ENCODE measurements around the gene PLXNB3. TPM values are rescaled to one million over a fixed set of nuclear protein-coding genes. Genes with fewer than 3 reads are reported as not detected.

PLXNB3 gene
- total and polyA plus RNA-seq, 7 experiments from 2014 or later = 0.45 to 1.6 (median 0.68) TPM; not detected in 4

DNA sequence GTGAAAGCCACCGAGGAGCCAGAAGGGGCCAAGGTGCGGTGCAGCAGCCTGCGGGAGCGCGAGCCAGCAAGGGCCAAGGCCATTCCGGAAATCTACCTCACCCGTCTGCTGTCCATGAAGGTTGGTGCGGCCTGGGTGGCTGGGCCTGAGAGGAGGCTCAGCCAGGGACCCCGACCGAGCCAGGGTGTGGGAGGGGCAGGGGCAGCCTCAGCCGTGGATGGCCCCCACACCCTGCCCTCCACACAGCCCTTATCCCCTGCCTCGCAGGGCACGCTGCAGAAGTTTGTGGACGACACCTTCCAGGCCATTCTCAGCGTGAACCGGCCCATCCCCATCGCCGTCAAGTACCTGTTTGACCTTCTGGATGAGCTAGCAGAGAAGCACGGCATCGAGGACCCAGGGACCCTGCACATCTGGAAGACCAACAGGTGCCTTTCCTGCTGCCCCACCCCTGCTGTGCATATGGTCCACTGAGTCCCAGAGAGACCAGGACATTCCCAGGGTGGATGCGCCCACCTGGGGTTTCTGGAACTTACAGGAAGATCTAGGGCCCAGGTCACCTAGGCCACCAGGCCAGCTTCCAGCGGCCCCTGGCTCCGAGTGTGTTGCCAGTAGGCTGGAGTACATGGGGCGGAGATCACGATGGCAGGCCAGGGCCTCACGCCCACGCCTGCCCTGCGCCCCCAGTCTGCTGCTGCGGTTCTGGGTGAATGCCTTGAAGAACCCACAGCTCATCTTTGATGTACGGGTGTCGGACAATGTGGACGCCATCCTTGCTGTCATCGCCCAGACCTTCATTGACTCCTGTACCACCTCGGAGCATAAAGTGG is 13.4 kb downstream of the PLXNB3 start:
- POLR2A ChIA-PET = no interaction called here
- Histone ChIP-seq H3K4me1 (ENCODE audit: control insufficient read depth in 2 of 2, insufficient read depth in 2 of 2, low read length in 2 of 2) (no peaks in the 10 kb centered on the region), H3K9me3 (ENCODE audit: control insufficient read depth in 2 of 3, low read length in 3 of 3) (no peaks in the 10 kb centered on the region), H3K36me3 (ENCODE audit: control insufficient read depth in 2 of 3, insufficient read depth in 3 of 3, low read length in 3 of 3) (no peaks in the 10 kb centered on the region), H3K27ac (ENCODE audit: low read depth, low read length) (no peak overlapping the region), H3K4me3 (ENCODE audit: low read length) (no peak overlapping the region), H3K27me3 (ENCODE audit: control insufficient read depth in 2 of 2, insufficient read depth in 2 of 2, low read length in 2 of 2) (no peaks in the 10 kb centered on the region)
- Mint-ChIP-seq H3K36me3 (no peaks in the 10 kb centered on the region), H3K9me3 (no peaks in the 10 kb centered on the region), H3K27ac (no peak overlapping the region), H3K4me1 (peaks cover 0 to 7% (median 4%) of the 10 kb centered on the region in 7 donors), H3K4me3 (no peak overlapping the region), H3K27me3 (peaks cover 0 to 10% (median 7%) of the 10 kb centered on the region in 5 donors)
- CTCF ChIA-PET = interaction anchor here (1.0 kb wide), 1 partner anchor 766 kb away, joined by 3 read pairs; no protein-coding TSS in a partner anchor
- intact Hi-C loops (cut with micrococcal nuclease) = no loop called here
- ATAC-seq (no peak), DNase-seq (no peak)

DNA sequence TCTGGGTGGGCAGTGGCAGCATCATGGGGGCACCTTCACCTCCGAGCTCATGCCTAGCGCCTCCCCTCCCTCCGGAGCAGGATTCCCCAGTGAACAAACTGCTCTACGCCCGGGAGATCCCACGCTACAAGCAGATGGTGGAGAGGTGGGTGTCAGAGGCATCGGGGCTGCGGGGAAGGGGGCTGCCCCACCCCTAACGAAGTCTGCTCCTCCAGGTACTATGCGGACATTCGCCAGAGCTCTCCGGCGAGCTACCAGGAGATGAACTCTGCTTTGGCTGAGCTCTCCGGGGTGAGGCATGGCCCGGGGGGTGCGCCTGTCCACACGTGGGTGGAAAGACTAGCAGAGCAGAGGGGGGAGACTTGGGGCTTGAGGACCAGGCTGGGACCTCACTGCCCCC is 14.1 kb downstream of the PLXNB3 start:
- ChIA-PET POLR2A (interaction anchor here (0.6 kb wide), 1 partner anchor 123 kb away, joined by 3 read pairs; no protein-coding TSS in a partner anchor), CTCF (interaction anchor here (1.0 kb wide), 1 partner anchor 765 kb away, joined by 3 read pairs; no protein-coding TSS in a partner anchor)
- peaks cover 0 to 7% (median 4%) of the 10 kb centered on the region in 7 donors for H3K4me1 Mint-ChIP-seq
- H3K27me3 ChIP-seq (ENCODE audit: control insufficient read depth in 2 of 2, insufficient read depth in 2 of 2, low read length in 2 of 2) = no peaks in the 10 kb centered on the region
- no peaks in the 10 kb centered on the region for H3K9me3 ChIP-seq (ENCODE audit: control insufficient read depth in 2 of 3, low read length in 3 of 3)
- no peak overlapping the region for H3K4me3 Mint-ChIP-seq
- no peak overlapping the region for H3K4me3 ChIP-seq (ENCODE audit: low read length)
- no peaks in the 10 kb centered on the region for H3K36me3 Mint-ChIP-seq
- no peaks in the 10 kb centered on the region for H3K9me3 Mint-ChIP-seq
- no peak overlapping the region for H3K27ac ChIP-seq (ENCODE audit: low read depth, low read length)
- intact Hi-C loops (cut with micrococcal nuclease) = no loop called here
- no peaks in the 10 kb centered on the region for H3K4me1 ChIP-seq (ENCODE audit: control insufficient read depth in 2 of 2, insufficient read depth in 2 of 2, low read length in 2 of 2)
- ATAC-seq (no peak), DNase-seq (no peak)
- no peaks in the 10 kb centered on the region for H3K36me3 ChIP-seq (ENCODE audit: control insufficient read depth in 2 of 3, insufficient read depth in 3 of 3, low read length in 3 of 3)
- H3K27me3 Mint-ChIP-seq = peaks cover 0 to 10% (median 7%) of the 10 kb centered on the region in 5 donors
- H3K27ac Mint-ChIP-seq = no peak overlapping the region

DNA sequence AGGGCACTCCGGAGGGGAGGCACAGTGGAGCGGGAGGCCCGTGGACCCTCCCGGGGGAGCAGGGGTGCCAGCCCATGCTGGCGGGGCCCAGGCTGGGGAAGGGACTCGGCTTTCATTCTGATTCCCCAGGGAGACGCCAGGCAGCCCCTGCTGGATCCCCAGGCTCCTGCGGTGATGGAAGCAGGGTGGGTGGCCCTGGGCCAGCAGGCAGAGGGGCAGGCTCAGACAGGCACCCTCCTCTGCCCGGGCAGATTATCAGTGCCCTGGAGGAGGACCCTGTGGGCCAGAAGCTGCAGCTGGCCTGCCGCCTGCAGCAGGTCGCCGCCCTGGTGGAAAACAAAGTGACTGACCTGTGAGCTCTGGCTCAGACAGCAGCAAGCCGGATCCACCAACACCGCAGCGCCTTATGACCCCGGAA is 14.6 kb downstream of the PLXNB3 start:
- CTCF ChIA-PET = interaction anchor here (1.0 kb wide), 1 partner anchor 764 kb away, joined by 3 read pairs; no protein-coding TSS in a partner anchor
- H3K36me3 Mint-ChIP-seq = no peaks in the 10 kb centered on the region
- peaks cover 0 to 7% (median 4%) of the 10 kb centered on the region in 7 donors for H3K4me1 Mint-ChIP-seq

DNA sequence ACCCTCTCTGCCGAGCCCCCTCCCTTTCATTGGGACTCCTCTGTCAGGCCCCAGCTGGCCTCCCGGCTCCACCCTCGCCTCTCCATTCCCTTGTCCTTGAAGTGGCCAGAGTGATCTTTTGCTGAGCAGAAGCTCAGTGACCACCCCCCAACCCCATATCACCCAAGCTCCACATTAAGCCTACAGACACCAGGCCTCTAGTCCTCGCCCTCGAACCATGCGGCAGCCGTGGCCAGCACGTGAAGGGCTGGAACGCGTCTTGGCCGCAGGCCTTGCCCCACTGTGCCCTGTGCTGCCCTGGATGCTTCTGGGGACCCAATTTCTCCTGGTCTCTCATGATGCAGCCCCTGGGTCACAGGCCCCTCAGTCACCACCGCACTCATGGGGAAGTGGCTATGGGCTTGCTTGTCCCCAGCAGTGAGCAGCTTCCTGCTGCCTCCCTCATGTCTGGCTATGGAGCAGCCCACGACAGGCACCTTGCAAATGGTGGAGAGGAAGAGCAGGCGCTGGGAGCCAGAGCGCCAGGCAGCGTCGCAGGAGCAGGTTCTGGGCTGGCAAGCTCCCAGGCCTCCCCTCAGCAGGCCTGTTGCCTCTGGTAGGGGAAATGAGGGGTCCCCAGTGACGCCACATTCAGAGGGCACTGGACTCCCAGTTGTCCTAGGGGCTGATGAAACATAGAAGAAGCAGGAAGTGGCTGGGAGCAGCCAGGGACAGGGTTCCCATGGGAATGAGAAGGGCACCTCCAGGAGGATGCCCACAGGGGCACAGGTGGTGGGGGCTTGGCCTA is 16.0 kb downstream of the PLXNB3 start:
- DNase-seq (no peak), ATAC-seq (no peak)
- Mint-ChIP-seq H3K27me3 (peaks cover 0 to 10% (median 7%) of the 10 kb centered on the region in 5 donors), H3K9me3 (no peaks in the 10 kb centered on the region), H3K36me3 (no peaks in the 10 kb centered on the region), H3K4me3 (peak overlapping the region in 6 of 10 donors; percentile 21 to 76 (median 44)), H3K27ac (peak overlapping the region in 2 of 9 donors; percentile 25 to 59), H3K4me1 (peaks cover 0 to 7% (median 4%) of the 10 kb centered on the region in 7 donors)
- Histone ChIP-seq H3K4me1 (ENCODE audit: control insufficient read depth in 2 of 2, insufficient read depth in 2 of 2, low read length in 2 of 2) (no peaks in the 10 kb centered on the region), H3K27me3 (ENCODE audit: control insufficient read depth in 2 of 2, insufficient read depth in 2 of 2, low read length in 2 of 2) (no peaks in the 10 kb centered on the region), H3K9me3 (ENCODE audit: control insufficient read depth in 2 of 3, low read length in 3 of 3) (no peaks in the 10 kb centered on the region), H3K36me3 (ENCODE audit: control insufficient read depth in 2 of 3, insufficient read depth in 3 of 3, low read length in 3 of 3) (no peaks in the 10 kb centered on the region), H3K27ac (ENCODE audit: low read depth, low read length) (no peak overlapping the region), H3K4me3 (ENCODE audit: low read length) (no peak overlapping the region)
- CTCF ChIA-PET = no interaction called here
- POLR2A ChIA-PET = interaction anchor here (1.3 kb wide), 1 partner anchor 40 kb away, joined by 3 read pairs; no protein-coding TSS in a partner anchor
- intact Hi-C loops (cut with micrococcal nuclease) = no loop called here

More for the DNA sequence above, 14.6 kb downstream of the PLXNB3 start:
- no peak overlapping the region for H3K27ac Mint-ChIP-seq
- Histone ChIP-seq H3K4me3 (ENCODE audit: low read length) (no peak overlapping the region), H3K27me3 (ENCODE audit: control insufficient read depth in 2 of 2, insufficient read depth in 2 of 2, low read length in 2 of 2) (no peaks in the 10 kb centered on the region), H3K9me3 (ENCODE audit: control insufficient read depth in 2 of 3, low read length in 3 of 3) (no peaks in the 10 kb centered on the region), H3K4me1 (ENCODE audit: control insufficient read depth in 2 of 2, insufficient read depth in 2 of 2, low read length in 2 of 2) (no peaks in the 10 kb centered on the region), H3K36me3 (ENCODE audit: control insufficient read depth in 2 of 3, insufficient read depth in 3 of 3, low read length in 3 of 3) (no peaks in the 10 kb centered on the region), H3K27ac (ENCODE audit: low read depth, low read length) (no peak overlapping the region)
- H3K9me3 Mint-ChIP-seq = no peaks in the 10 kb centered on the region
- peaks cover 0 to 10% (median 7%) of the 10 kb centered on the region in 5 donors for H3K27me3 Mint-ChIP-seq
- intact Hi-C loops (cut with micrococcal nuclease) = no loop called here
- POLR2A ChIA-PET = interaction anchor here (0.6 kb wide), 1 partner anchor 122 kb away, joined by 3 read pairs; no protein-coding TSS in a partner anchor
- ATAC-seq = no peak
- no peak for DNase-seq
- no peak overlapping the region for H3K4me3 Mint-ChIP-seq

DNA sequence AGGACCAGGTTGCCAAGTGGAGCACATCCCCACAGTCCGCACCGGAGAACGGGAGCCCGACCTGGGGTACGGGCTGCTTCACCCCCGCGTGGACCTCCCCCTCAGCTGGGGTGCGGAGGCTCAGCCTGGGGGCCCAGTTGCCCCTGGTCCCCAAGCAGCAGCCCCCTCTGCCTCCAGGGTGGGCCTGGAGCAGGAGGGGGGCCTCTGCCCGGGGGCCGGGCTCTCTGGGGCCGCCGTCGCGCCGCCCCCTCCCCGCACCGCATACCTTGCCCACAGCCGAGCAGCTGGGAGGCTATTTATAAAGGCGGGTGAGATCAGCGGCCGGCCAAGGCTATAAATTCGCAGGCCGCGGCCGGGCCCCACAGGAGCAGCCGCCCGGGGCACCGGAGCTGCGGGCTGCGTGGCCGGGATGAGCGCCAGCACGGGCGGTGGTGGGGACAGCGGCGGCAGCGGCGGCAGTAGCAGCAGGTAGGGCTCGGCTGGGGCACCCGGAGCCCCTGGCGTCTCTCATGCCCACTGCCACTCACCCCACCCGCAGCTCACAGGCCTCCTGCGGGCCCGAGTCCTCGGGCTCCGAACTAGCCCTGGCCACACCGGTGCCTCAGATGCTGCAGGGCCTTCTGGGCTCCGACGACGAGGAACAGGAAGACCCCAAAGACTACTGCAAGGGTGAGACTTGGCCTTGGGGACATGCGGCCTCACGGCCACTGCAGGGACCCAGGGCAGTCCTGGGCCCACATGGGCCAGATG is 16.8 kb downstream of the PLXNB3 start, which contains the start of gene SRPK3:
SRPK3 (plus strand) TSS at position 364 of the 750 bp plus-strand sequence; CDS start at position 410, 46 bp downstream.
- H3K36me3 Mint-ChIP-seq = no peaks in the 10 kb centered on the region
- peaks cover 0 to 10% (median 7%) of the 10 kb centered on the region in 5 donors for H3K27me3 Mint-ChIP-seq
- POLR2A ChIA-PET = interaction anchor here (1.3 kb wide), 1 partner anchor 39 kb away, joined by 3 read pairs; no protein-coding TSS in a partner anchor
- H3K27ac Mint-ChIP-seq = peak within 1 kb of the TSS in 2 of 9 donors; percentile 25 to 59
- Histone ChIP-seq H3K36me3 (ENCODE audit: control insufficient read depth in 2 of 3, insufficient read depth in 3 of 3, low read length in 3 of 3) (peaks cover 0 to 7% (median 0%) of the 10 kb centered on the region in 3 experiments), H3K4me3 (ENCODE audit: low read length) (no peak within 1 kb of the TSS), H3K27me3 (ENCODE audit: control insufficient read depth in 2 of 2, insufficient read depth in 2 of 2, low read length in 2 of 2) (no peaks in the 10 kb centered on the region), H3K4me1 (ENCODE audit: control insufficient read depth in 2 of 2, insufficient read depth in 2 of 2, low read length in 2 of 2) (no peaks in the 10 kb centered on the region), H3K9me3 (ENCODE audit: control insufficient read depth in 2 of 3, low read length in 3 of 3) (no peaks in the 10 kb centered on the region), H3K27ac (ENCODE audit: low read depth, low read length) (no peak within 1 kb of the TSS)
- CTCF ChIA-PET = no interaction called here
- H3K4me3 Mint-ChIP-seq = peak within 1 kb of the TSS in 6 of 10 donors; percentile 21 to 76 (median 44)
- ATAC-seq (no peak), DNase-seq (no peak)
- peaks cover 0 to 7% (median 4%) of the 10 kb centered on the region in 7 donors for H3K4me1 Mint-ChIP-seq
- intact Hi-C loops (cut with micrococcal nuclease) = no loop called here
- H3K9me3 Mint-ChIP-seq = no peaks in the 10 kb centered on the region

All from naive thymus-derived CD4-positive, alpha-beta T cell (primary cell).